HepG2 (cell line): ENCODE measurements around the gene WNT3. TPM values are rescaled to one million over a fixed set of nuclear protein-coding genes. Genes with fewer than 3 reads are reported as not detected.

Experiments
- ATAC-seq: fragments of 200-7000 bp; cut with Tn5 transposase; 3 replicates; pipeline ENCODE4 v1.9.1; 2020; ENCODE audit warnings: mild to moderate bottlenecking, moderate library complexity
- BruUV-seq: library from RNA; stranded (reverse); fragments of 400-500 nt; replicated peaks from 2 replicates; lab custom pipeline; 2021; lab: Mats Ljungman, UMichigan
- CTCF ChIA-PET: fragments of 300-600 bp; formaldehyde crosslinking; extraction: SDS; loops from one replicate; lab custom pipeline; 2021; ENCODE audit warnings: low total read pairs, inconsistent platforms, low intra/inter-chr PET ratio; lab: Yijun Ruan, JAX
- POLR2A ChIA-PET: fragments of 350-600 bp; sonication (Branson Sonifier 250); formaldehyde crosslinking; loops from one replicate; lab custom pipeline; 2020; ENCODE audit warnings: antibody characterized with exemption, inconsistent platforms; lab: Yijun Ruan, JAX
- DNase-seq: peaks from one replicate; pipeline ENCODE4 v3.0.0-alpha.2; 2015; ENCODE audit warnings: low spot score
- FAIRE-seq: peaks from 3 replicates; lab custom pipeline; 2011; peaks lifted over from hg19 to GRCh38; lab: Jason Lieb, UNC
- H2AFZ ChIP-seq: one replicate; pipeline ENCODE4 v1.6.1; 2011; ENCODE audit warnings: low read length, inconsistent platforms
- H3K27ac ChIP-seq: fragments of 300-600 bp; 3 replicates; pipeline ENCODE4 v1.8.0; 2011; ENCODE audit warnings: mixed run types, mild to moderate bottlenecking, mixed read lengths, low read length, inconsistent platforms; ENCODE audit not compliant: insufficient read depth; ENCODE audit errors: extremely low read length
- H3K27me3 ChIP-seq, 2 experiments: fragments of 200-600 bp in 1 of 2; 2 replicates in 1 of 2; 3 replicates in 1 of 2; pipeline versions ENCODE4 v1.6.0 to v1.8.0; 2011; ENCODE audit warnings: low read length in 2 of 2, mild to moderate bottlenecking in 2 of 2, moderate library complexity in 2 of 2, inconsistent platforms in 1 of 2; ENCODE audit not compliant: insufficient read depth in 2 of 2, control insufficient read depth in 1 of 2
- H3K36me3 ChIP-seq, 2 experiments: fragments of 200-600 bp in 1 of 2; replicated peaks in 1 of 2; 2 replicates in 1 of 2; 3 replicates in 1 of 2; pipeline versions ENCODE4 v1.5.1 to v1.8.0; 2011; ENCODE audit warnings: low read length in 2 of 2, inconsistent platforms in 1 of 2; ENCODE audit not compliant: insufficient read depth in 2 of 2, control insufficient read depth in 1 of 2
- H3K4me1 ChIP-seq: 2 replicates; pipeline ENCODE4 v1.5.1; 2012; ENCODE audit warnings: low read length, inconsistent platforms; ENCODE audit not compliant: insufficient read depth
- H3K4me2 ChIP-seq: 2 replicates; pipeline ENCODE4 v1.6.0; 2011; ENCODE audit warnings: low read depth, low read length, inconsistent platforms
- H3K4me3 ChIP-seq, 3 experiments: fragments of 200-600 bp in 1 of 3; sonication (generic), shearing (Covaris generic) in 1 of 3; replicated peaks in 1 of 3; 2 replicates each; pipeline ENCODE4 v1.5.1; 2011 to 2016; ENCODE audit warnings: low read length in 3 of 3, inconsistent platforms in 2 of 3, low read depth in 2 of 3, mild to moderate bottlenecking in 2 of 3, control low read depth in 1 of 3, mixed read lengths in 1 of 3; ENCODE audit not compliant: insufficient read depth in 1 of 3
- H3K79me2 ChIP-seq: one replicate; pipeline ENCODE4 v1.6.1; 2011; ENCODE audit warnings: low read length, inconsistent platforms; ENCODE audit not compliant: insufficient read depth
- H3K9ac ChIP-seq: 2 replicates; pipeline ENCODE4 v1.6.0; 2011; ENCODE audit warnings: mild to moderate bottlenecking, low read depth, low read length, inconsistent platforms; ENCODE audit not compliant: insufficient read depth
- H3K9me3 ChIP-seq: 2 replicates; pipeline ENCODE4 v1.5.1; 2012; ENCODE audit warnings: mild to moderate bottlenecking, low read length
- H4K20me1 ChIP-seq: 2 replicates; pipeline ENCODE4 v1.6.0; 2011; ENCODE audit warnings: inconsistent platforms, mild to moderate bottlenecking, low read length, moderate library complexity; ENCODE audit not compliant: insufficient read depth
- CTCF ChIP-seq: sonication (generic); formaldehyde crosslinking; IDR thresholded peaks from 2 replicates; pipeline ENCODE4 v1.5.0; 2020; ENCODE audit warnings: mild to moderate bottlenecking, missing genetic modification reagents, moderate library complexity
- FOXM1 ChIP-seq: sonication (generic); formaldehyde crosslinking; IDR thresholded peaks from 2 replicates; pipeline ENCODE4 v1.5.0; 2020; ENCODE audit warnings: missing genetic modification reagents
- SETDB1 ChIP-seq: sonication (generic); formaldehyde crosslinking; IDR thresholded peaks from 2 replicates; pipeline ENCODE4 v1.5.1; 2020; ENCODE audit warnings: missing genetic modification reagents, mild to moderate bottlenecking, borderline replicate concordance
- SNAPC2 ChIP-seq: sonication (generic); formaldehyde crosslinking; IDR thresholded peaks from 2 replicates; pipeline ENCODE4 v1.8.1; 2022; ENCODE audit warnings: mild to moderate bottlenecking, missing genetic modification reagents
- ZMYM2 ChIP-seq: sonication (generic); formaldehyde crosslinking; IDR thresholded peaks from 2 replicates; pipeline ENCODE4 v1.8.0; 2022; ENCODE audit warnings: mild to moderate bottlenecking, missing genetic modification reagents
- WGBS: methylation state at CpG from one replicate; pipeline ENCODE4 v1.1.6; 2017; ENCODE audit warnings: low lambda C conversion rate; 5-methylcytosine and 5-hydroxymethylcytosine counted together
- in situ Hi-C: cut with HindIII; loops from 2 replicates; pipeline ENCODE4 v1.10.0; 2017; ENCODE audit warnings: low pct_unique_long_range_greater_than_20kb; ENCODE audit not compliant: extremely low pct_ligation_motif_present
- intact Hi-C: fragments of 100-400 bp; cut with micrococcal nuclease; formaldehyde crosslinking; loops from one replicate; pipeline ENCODE4 v1.10.0; 2022; ENCODE audit not compliant: unreplicated experiment
- polyA plus RNA-seq, 8 experiments: library from polyadenylated mRNA; depleted of rRNA in 3 of 8; stranded (reverse) in 7 of 8; unstranded in 1 of 8; fragments of >200 nt; fragmentation: Illumina TruSeq in 4 of 8; extraction: Trizol in 4 of 8; gene quantifications; 2 replicates each; pipeline versions ENCODE4 v1.2.1 to v1.2.3, GENCODE V29; 2011 to 2016; ENCODE audit warnings: low read depth in 4 of 8, missing spikeins in 1 of 8, mixed read lengths in 1 of 8; ENCODE audit not compliant: insufficient read depth in 1 of 8
- total RNA-seq, 5 experiments: library from RNA; depleted of rRNA; stranded (reverse); fragments of >200 nt; fragmentation: Illumina TruSeq; extraction: Trizol; gene quantifications; 2 replicates each; pipeline ENCODE4 v1.2.3, GENCODE V29; 2016; ENCODE audit warnings: low read depth in 1 of 5
- TF ChIP-seq, protein P1 (sequence below): sonication (generic); formaldehyde crosslinking; IDR thresholded peaks from 2 replicates; pipeline ENCODE4 v1.5.1; 2020; ENCODE audit warnings: mild to moderate bottlenecking, missing genetic modification reagents

The WNT3 gene
- total and polyA plus RNA-seq, 2 of the 13 experiments (the other 11 are each of a cell fraction or from before 2014, with no cell fraction given), result 8.5 to 10.3 TPM

- intact Hi-C loops, result loop anchor here (1.0 to 5.0 kb wide), 2 partner anchors 34 to 158 kb away; no protein-coding TSS in a partner anchor
- TF ChIP-seq, protein P1, sequence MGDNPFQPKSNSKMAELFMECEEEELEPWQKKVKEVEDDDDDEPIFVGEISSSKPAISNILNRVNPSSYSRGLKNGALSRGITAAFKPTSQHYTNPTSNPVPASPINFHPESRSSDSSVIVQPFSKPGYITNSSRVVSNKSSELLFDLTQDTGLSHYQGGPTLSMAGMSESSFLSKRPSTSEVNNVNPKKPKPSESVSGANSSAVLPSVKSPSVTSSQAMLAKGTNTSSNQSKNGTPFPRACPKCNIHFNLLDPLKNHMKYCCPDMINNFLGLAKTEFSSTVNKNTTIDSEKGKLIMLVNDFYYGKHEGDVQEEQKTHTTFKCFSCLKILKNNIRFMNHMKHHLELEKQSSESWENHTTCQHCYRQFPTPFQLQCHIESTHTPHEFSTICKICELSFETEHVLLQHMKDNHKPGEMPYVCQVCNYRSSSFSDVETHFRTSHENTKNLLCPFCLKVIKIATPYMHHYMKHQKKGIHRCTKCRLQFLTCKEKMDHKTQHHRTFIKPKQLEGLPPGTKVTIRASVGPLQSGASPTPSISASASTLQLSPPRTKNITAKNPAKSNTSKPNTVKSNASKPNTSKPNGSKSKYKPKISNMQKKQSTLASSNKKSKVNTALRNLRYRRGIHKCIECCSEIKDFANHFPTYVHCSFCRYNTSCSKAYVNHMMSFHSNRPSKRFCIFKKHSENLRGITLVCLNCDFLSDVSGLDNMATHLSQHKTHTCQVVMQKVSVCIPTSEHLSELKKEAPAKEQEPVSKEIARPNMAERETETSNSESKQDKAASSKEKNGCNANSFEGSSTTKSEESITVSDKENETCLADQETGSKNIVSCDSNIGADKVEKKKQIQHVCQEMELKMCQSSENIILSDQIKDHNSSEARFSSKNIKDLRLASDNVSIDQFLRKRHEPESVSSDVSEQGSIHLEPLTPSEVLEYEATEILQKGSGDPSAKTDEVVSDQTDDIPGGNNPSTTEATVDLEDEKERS (CRISPR knock-in tag), result 0 out of 2 replicates have a peak, but pooled peaks have one; percentile 37
- TF ChIP-seq CTCF (CRISPR knock-in tag) (peak; percentile 37), FOXM1 (no peak), ZMYM2 (0 out of 2 replicates have a peak, but pooled peaks have one; percentile 17), SETDB1 (CRISPR knock-in tag) (peak; percentile 73; the same call in 1 of the 2 replicates), SNAPC2 (CRISPR knock-in tag) (no peak)
- ChIA-PET CTCF (interaction anchor here (2.1 to 2.8 kb wide), 2 partner anchors 34 to 158 kb away, joined by 9 to 15 read pairs; no protein-coding TSS in a partner anchor), POLR2A (no interaction called here)
- FAIRE-seq (no peak), ATAC-seq (no peak), DNase-seq (no peak)
- H3K4me1 ChIP-seq, result peaks cover 33% of the 10 kb centered on the region
- H4K20me1 ChIP-seq, result no peaks in the 10 kb centered on the region
- 94% methylated on average over 3 of the region's 3 CpGs for WGBS
- H3K9me3 ChIP-seq, result peaks cover 12% of the 10 kb centered on the region
- H3K27ac ChIP-seq, result no peak overlapping the region
- no TSS peak for BruUV-seq
- H3K4me2 ChIP-seq, result no peak overlapping the region
- peaks cover 0 to 10% of the 10 kb centered on the region in 2 experiments; a peak in 3 of 5 replicates for H3K27me3 ChIP-seq
- no peak overlapping the region for H3K9ac ChIP-seq
- no peak overlapping the region for H2AFZ ChIP-seq
- no peaks in the 10 kb centered on the region for H3K36me3 ChIP-seq
- no peak overlapping the region for H3K4me3 ChIP-seq
- no peaks in the 10 kb centered on the region for H3K79me2 ChIP-seq
- in situ Hi-C loops, result loop anchor here (25.0 kb wide), 1 partner anchor 831 kb away; no protein-coding TSS in a partner anchor
Measured at GRCh38 chr17:46842835-46843234, 24.3 kb upstream of the WNT3 start.
